Measurements from ENCODE around the gene SUSD5. TPM values are rescaled to one million over a fixed set of nuclear protein-coding genes. Genes with fewer than 3 reads are reported as not detected.

Gene SUSD5
- total RNA-seq, 4 donors from 2014 or later: 0.42 to 2.3 (median 1.3) TPM

- WGBS: 85% methylated on average over 9 of the region's 9 CpGs
- intact Hi-C loops (cut with DNase I): no loop called here
- DNase-seq (ENCODE audit: extremely low spot score): peak; percentile 82
Measured at GRCh38 chr3:33145901-33146580, 72.6 kb downstream of the SUSD5 start.

GRCh38 chr3:33145221-33145900, 73.2 kb downstream of the SUSD5 start:
- H3K9me3 ChIP-seq: no peaks in the 10 kb centered on the region
- H3K36me3 ChIP-seq: peaks cover 29 to 55% (median 39%) of the 10 kb centered on the region in 4 donors
- TF ChIP-seq, protein P1, sequence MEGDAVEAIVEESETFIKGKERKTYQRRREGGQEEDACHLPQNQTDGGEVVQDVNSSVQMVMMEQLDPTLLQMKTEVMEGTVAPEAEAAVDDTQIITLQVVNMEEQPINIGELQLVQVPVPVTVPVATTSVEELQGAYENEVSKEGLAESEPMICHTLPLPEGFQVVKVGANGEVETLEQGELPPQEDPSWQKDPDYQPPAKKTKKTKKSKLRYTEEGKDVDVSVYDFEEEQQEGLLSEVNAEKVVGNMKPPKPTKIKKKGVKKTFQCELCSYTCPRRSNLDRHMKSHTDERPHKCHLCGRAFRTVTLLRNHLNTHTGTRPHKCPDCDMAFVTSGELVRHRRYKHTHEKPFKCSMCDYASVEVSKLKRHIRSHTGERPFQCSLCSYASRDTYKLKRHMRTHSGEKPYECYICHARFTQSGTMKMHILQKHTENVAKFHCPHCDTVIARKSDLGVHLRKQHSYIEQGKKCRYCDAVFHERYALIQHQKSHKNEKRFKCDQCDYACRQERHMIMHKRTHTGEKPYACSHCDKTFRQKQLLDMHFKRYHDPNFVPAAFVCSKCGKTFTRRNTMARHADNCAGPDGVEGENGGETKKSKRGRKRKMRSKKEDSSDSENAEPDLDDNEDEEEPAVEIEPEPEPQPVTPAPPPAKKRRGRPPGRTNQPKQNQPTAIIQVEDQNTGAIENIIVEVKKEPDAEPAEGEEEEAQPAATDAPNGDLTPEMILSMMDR (IDR thresholded peaks at IDR 0.05): no peak
- TF ChIP-seq EP300 (IDR thresholded peaks at IDR 0.05): no peak
- TF ChIP-seq POLR2A (IDR thresholded peaks at IDR 0.05; ENCODE audit: low read depth): no peak
- no peak for TF ChIP-seq POLR2AphosphoS5 (IDR thresholded peaks at IDR 0.05)
- WGBS: 90% methylated on average over 13 of the region's 16 CpGs
- H3K27me3 ChIP-seq: no peaks in the 10 kb centered on the region
- intact Hi-C loops (cut with DNase I): no loop called here
- no peak overlapping the region for H3K27ac ChIP-seq (replicated peaks in 1 of 4)
- peak; percentile 78 for DNase-seq (ENCODE audit: extremely low spot score)
- H3K4me3 ChIP-seq: no peak overlapping the region
- H3K4me1 ChIP-seq: peaks cover 4 to 21% (median 14%) of the 10 kb centered on the region in 4 donors

More at GRCh38 chr3:33145901-33146580, 72.6 kb downstream of the SUSD5 start:
- H3K27ac ChIP-seq (replicated peaks in 1 of 4): no peak overlapping the region
- TF ChIP-seq EP300 (IDR thresholded peaks at IDR 0.05) (no peak), POLR2AphosphoS5 (IDR thresholded peaks at IDR 0.05) (no peak), POLR2A (IDR thresholded peaks at IDR 0.05; ENCODE audit: low read depth) (no peak)
- TF ChIP-seq, protein P1 (IDR thresholded peaks at IDR 0.05): no peak
- H3K4me3 ChIP-seq: no peak overlapping the region
- peaks cover 27 to 50% (median 34%) of the 10 kb centered on the region in 4 donors for H3K36me3 ChIP-seq
- peaks cover 4 to 21% (median 14%) of the 10 kb centered on the region in 4 donors for H3K4me1 ChIP-seq
- no peaks in the 10 kb centered on the region for H3K27me3 ChIP-seq
- no peaks in the 10 kb centered on the region for H3K9me3 ChIP-seq

- DNase-seq (ENCODE audit: extremely low spot score): peak; percentile 50
- H3K4me3 ChIP-seq: no peak overlapping the region
- H3K27ac ChIP-seq (replicated peaks in 1 of 4): no peak overlapping the region
- H3K9me3 ChIP-seq: no peaks in the 10 kb centered on the region
- H3K4me1 ChIP-seq: peaks cover 4 to 21% (median 14%) of the 10 kb centered on the region in 4 donors
- TF ChIP-seq, protein P1 (IDR thresholded peaks at IDR 0.05): peak in 1 of 3 experiments; percentile 16
- TF ChIP-seq POLR2A (IDR thresholded peaks at IDR 0.05; ENCODE audit: low read depth): no peak
- intact Hi-C loops (cut with DNase I): no loop called here
- H3K27me3 ChIP-seq: no peaks in the 10 kb centered on the region
- H3K36me3 ChIP-seq: peaks cover 29 to 59% (median 41%) of the 10 kb centered on the region in 4 donors
- WGBS: 67% methylated on average over 1 of the region's 1 CpG
Measured at GRCh38 chr3:33144433-33144832, 74.2 kb downstream of the SUSD5 start.

DNA sequence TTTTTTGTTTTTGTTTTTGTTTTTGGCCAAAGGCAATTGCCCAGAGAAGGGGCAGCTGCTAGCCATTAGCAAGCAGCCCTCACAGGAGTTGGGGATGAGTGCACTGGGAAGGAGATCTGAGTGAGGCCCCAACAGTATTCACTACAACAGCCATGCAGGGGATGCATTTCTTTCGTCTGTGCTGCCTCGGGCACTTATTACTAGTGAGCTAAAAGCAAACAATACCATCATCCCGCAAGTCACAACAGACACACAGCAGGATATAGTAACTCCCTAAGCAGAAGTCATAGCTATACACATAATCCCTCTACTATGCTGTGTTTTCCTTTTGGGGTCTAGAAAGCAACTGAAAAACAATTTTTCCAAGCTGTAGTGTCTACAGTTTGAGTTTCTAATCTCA, 77.6 kb downstream of the SUSD5 start:
- H3K36me3 ChIP-seq: peaks cover 35 to 79% (median 62%) of the 10 kb centered on the region in 4 donors
- H3K9me3 ChIP-seq: no peaks in the 10 kb centered on the region
- H3K27me3 ChIP-seq: no peaks in the 10 kb centered on the region
- WGBS: 91% methylated on average over 3 of the region's 3 CpGs
- no peak for TF ChIP-seq POLR2A (IDR thresholded peaks at IDR 0.05; ENCODE audit: low read depth)
- TF ChIP-seq POLR2AphosphoS5 (IDR thresholded peaks at IDR 0.05): no peak
- TF ChIP-seq EP300 (IDR thresholded peaks at IDR 0.05): no peak
- TF ChIP-seq, protein P1 (IDR thresholded peaks at IDR 0.05): no peak
- DNase-seq (ENCODE audit: extremely low spot score): peak; percentile 21
- no peak overlapping the region for H3K4me3 ChIP-seq
- H3K27ac ChIP-seq (replicated peaks in 1 of 4): no peak overlapping the region
- H3K4me1 ChIP-seq: peaks cover 0 to 1% (median 0%) of the 10 kb centered on the region in 4 donors
- intact Hi-C loops (cut with DNase I): no loop called here
